ENCODE results near the gene FGD6. TPM values are rescaled to one million over a fixed set of nuclear protein-coding genes. Genes with fewer than 3 reads are reported as not detected.

The FGD6 gene
- total RNA-seq, 3 donors from 2014 or later: 5.6 to 28.0 (median 13.1) TPM

DNA sequence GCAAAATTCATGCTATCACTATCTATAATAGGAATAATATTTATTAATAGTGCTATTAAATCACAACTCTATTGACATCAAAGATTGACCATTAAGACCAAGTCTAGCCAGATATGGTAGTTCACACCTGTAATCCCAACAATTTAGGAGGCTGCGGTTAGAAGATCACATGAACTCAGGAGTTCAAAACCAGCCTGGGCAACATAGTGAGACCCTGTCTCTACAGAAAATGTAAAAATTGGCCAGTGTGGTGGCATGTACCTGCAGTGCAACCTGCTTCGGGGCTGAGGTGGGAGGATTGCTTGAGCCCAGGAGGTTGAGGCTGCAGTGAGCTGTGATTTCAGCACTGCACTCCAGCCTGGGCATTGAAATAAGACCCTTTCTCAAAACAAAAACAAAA lies 11.3 kb upstream of the FGD6 start:
- TF ChIP-seq, protein P1, sequence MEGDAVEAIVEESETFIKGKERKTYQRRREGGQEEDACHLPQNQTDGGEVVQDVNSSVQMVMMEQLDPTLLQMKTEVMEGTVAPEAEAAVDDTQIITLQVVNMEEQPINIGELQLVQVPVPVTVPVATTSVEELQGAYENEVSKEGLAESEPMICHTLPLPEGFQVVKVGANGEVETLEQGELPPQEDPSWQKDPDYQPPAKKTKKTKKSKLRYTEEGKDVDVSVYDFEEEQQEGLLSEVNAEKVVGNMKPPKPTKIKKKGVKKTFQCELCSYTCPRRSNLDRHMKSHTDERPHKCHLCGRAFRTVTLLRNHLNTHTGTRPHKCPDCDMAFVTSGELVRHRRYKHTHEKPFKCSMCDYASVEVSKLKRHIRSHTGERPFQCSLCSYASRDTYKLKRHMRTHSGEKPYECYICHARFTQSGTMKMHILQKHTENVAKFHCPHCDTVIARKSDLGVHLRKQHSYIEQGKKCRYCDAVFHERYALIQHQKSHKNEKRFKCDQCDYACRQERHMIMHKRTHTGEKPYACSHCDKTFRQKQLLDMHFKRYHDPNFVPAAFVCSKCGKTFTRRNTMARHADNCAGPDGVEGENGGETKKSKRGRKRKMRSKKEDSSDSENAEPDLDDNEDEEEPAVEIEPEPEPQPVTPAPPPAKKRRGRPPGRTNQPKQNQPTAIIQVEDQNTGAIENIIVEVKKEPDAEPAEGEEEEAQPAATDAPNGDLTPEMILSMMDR (IDR thresholded peaks at IDR 0.05): no peak
- no peak for TF ChIP-seq POLR2AphosphoS5 (IDR thresholded peaks at IDR 0.05)
- TF ChIP-seq POLR2A (IDR thresholded peaks at IDR 0.05): no peak
- Histone ChIP-seq H3K27me3 (no peaks in the 10 kb centered on the region), H3K4me1 (no peaks in the 10 kb centered on the region), H3K9me3 (no peaks in the 10 kb centered on the region), H3K4me3 (no peak overlapping the region), H3K36me3 (no peaks in the 10 kb centered on the region), H3K27ac (no peak overlapping the region)
- no peak for DNase-seq (ENCODE audit: low spot score in 2 of 2)
- intact Hi-C loops (cut with DNase I; ENCODE audit: low total_unique reads): no loop called here

DNA sequence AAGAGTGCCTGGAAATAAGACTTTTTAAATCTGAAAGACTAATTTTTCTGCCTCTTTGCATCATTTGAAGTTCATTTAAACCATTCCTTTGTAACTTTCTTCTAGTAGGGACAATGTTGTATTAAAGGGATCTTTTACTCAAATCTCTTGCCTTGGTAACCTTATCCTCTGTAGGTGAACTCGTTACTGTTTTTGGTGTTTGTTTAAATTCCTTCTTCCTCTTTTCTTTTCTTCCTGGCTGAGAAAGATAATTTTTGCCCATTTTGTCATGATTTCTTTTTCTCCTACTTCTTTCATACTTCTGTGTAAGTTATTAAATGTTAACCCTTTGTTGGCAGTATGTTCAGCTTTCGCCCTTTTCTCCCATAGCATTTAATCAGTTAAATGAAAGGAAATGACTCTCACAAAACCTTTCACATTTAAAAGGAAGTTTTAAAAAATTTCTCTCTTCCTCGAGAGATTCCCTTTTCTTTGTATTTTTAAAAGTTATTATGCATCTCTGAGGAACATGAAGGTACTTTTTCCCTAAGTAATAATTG lies 10.6 kb upstream of the FGD6 start:
- H3K27ac ChIP-seq: no peak overlapping the region
- no peak for DNase-seq (ENCODE audit: low spot score in 2 of 2)
- H3K36me3 ChIP-seq: no peaks in the 10 kb centered on the region
- no peaks in the 10 kb centered on the region for H3K4me1 ChIP-seq
- no peak overlapping the region for H3K4me3 ChIP-seq
- intact Hi-C loops (cut with DNase I; ENCODE audit: low total_unique reads): no loop called here
- H3K27me3 ChIP-seq: no peaks in the 10 kb centered on the region
- TF ChIP-seq, protein P1 (IDR thresholded peaks at IDR 0.05): no peak
- TF ChIP-seq POLR2A (IDR thresholded peaks at IDR 0.05) (no peak), POLR2AphosphoS5 (IDR thresholded peaks at IDR 0.05) (no peak)
- no peaks in the 10 kb centered on the region for H3K9me3 ChIP-seq

DNA sequence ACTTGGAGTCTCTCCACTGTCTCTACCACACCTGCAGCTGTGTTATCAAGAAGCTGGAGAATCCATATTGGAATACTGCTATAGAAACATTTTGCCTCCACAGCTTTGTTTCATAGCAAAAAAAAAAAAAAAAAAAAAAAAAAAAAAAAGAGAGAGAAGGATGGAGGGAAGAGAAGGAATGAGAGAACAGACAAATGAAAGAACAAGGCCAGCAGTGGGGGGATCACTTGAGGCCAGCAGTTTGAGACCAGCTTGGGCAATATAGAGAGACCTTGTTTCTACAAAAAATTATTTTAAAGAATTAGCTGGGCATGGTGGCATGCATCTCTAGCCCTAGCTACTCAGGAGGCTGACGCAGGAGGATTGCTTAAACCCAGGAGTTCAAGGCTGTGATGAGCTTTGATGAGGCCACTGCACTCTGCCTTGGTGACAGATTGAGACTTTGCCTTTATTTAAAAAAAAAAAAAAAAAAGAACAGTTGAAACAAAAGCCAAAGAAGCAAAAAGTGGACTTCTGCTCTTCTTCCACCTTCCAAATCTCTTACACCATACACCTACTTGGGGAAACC lies 8.5 kb upstream of the FGD6 start:
- H3K27ac ChIP-seq: no peak overlapping the region
- no peaks in the 10 kb centered on the region for H3K27me3 ChIP-seq
- no peaks in the 10 kb centered on the region for H3K36me3 ChIP-seq
- no peak overlapping the region for H3K4me3 ChIP-seq
- H3K4me1 ChIP-seq: no peaks in the 10 kb centered on the region
- TF ChIP-seq POLR2AphosphoS5 (IDR thresholded peaks at IDR 0.05): no peak
- TF ChIP-seq, protein P1 (IDR thresholded peaks at IDR 0.05): no peak
- TF ChIP-seq POLR2A (IDR thresholded peaks at IDR 0.05): no peak
- no peak for DNase-seq (ENCODE audit: low spot score in 2 of 2)
- intact Hi-C loops (cut with DNase I; ENCODE audit: low total_unique reads): no loop called here
- H3K9me3 ChIP-seq: no peaks in the 10 kb centered on the region

DNA sequence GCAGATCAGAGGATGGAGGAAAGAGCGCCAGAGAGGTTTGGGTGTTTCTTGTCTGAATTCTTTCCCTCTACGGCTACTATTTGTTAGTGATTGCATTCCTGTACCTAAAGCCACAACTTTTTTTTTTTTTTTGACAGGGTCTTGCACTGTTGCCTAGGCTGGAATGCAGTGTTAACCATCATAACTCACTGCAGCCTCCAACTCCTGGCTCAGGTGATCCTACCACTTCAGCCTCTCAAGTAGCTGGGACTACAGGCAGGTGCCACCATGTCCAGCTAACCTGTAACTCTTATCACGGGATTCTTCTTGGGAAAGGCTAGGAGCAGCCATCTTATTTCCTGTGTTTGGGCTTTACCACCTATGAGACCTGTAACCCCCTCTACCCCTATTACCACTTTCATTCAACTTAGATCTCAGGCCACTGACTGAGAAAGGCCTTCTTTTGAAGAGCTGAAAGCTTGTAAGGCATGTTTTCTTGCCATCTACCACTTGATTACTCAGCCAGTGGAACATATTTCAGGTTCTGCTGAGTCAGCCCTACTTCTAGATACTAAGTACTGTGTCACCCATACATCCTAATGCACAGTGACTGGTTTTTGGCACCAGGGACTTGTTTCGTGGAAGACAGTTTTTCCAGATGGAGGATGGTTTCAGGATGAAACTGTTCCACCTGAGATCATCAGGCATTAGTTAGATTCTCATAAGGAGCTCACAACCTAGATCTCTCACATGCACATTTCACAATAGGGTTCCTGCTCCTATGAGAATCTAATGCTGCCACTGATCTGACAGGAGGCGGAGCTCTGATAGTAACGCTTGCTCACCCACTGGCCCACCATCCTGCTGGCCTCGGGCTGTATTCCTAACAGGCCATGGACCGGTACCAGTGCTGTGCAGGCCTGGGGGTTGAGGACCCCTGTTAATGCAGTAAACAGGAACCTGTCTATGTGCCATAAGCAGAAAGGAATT lies 7.2 kb upstream of the FGD6 start:
- no peak for DNase-seq (ENCODE audit: low spot score in 2 of 2)
- no peaks in the 10 kb centered on the region for H3K4me1 ChIP-seq

More for the DNA sequence above, 7.2 kb upstream of the FGD6 start:
- Histone ChIP-seq H3K27ac (no peak overlapping the region), H3K27me3 (no peaks in the 10 kb centered on the region), H3K4me3 (no peak overlapping the region), H3K9me3 (no peaks in the 10 kb centered on the region), H3K36me3 (no peaks in the 10 kb centered on the region)
- intact Hi-C loops (cut with DNase I; ENCODE audit: low total_unique reads): no loop called here
- TF ChIP-seq, protein P1 (IDR thresholded peaks at IDR 0.05): no peak

All from breast epithelium (tissue), 4 donors.